Measurements from ENCODE around the gene TAGLN2.

TAGLN2 gene

GRCh38 chr1:159930216-159930615 lies 4.9 kb upstream of the TAGLN2 start:
- Histone ChIP-seq H3K9me3 (ENCODE audit: control insufficient read depth in 1 of 2, low read length in 2 of 2) (no peaks in the 10 kb centered on the region), H3K4me1 (ENCODE audit: control insufficient read depth in 1 of 2, insufficient read depth in 2 of 2, low read length in 2 of 2) (peaks cover 19 to 23% of the 10 kb centered on the region in 2 donors), H3K9ac (ENCODE audit: low read depth in 1 of 2, low read length in 2 of 2) (no peak overlapping the region), H3K27ac (ENCODE audit: low read depth, low read length) (no peak overlapping the region), H3K27me3 (ENCODE audit: control insufficient read depth in 1 of 2, insufficient read depth in 2 of 2, low read length in 2 of 2) (peaks cover 0 to 3% of the 10 kb centered on the region in 2 donors), H3K36me3 (ENCODE audit: control insufficient read depth in 1 of 2, insufficient read depth in 2 of 2, low read length in 2 of 2) (no peaks in the 10 kb centered on the region), H3K4me3 (ENCODE audit: low read depth in 1 of 2, low read length in 2 of 2) (no peak overlapping the region)

DNA sequence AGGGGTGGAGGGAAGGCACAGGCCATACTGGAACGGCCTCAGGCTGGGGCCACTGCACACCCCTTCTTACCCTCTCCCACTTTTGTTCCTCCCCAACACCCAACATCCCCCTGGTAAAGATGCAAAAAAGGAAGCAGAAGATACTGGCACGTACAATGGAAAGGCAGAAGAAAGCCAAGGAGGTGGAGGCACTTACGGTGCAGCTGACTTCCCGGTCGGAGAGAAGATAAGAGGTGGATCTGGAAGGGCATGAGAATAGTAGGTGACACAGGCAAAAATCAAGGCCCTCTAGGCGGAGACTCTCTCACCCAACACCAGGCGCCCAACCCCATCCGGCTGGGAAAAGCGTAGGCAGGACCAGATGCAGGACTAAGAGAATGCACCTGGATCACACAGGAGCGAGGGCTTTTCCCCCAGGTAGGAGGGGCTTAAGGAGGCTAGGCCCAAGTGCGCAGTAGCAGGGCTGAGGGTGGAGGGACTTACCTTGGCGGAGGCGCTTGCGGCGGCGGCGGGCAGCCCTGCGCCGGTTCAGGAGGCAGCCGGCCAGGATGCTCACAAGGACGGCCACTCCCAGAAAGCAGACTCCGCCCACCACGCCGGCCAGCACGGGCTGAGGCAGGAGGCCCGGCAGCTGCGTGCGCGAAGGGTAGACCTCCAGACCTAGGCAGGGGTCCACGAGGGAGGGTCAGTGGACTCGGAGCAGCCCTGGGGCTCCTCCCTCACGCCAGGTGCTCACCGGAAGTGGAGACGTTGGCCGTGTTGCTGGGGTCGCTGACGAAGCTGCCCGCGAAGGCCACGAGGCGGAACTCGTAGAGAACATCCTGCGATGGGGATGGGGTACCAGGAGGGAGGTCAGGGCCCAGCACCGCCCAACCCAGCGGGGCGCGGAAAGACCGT lies 4.1 kb upstream of the TAGLN2 start:
- Histone ChIP-seq H3K9me3 (ENCODE audit: control insufficient read depth in 1 of 2, low read length in 2 of 2) (no peaks in the 10 kb centered on the region), H3K9ac (ENCODE audit: low read depth in 1 of 2, low read length in 2 of 2) (no peak overlapping the region), H3K27ac (ENCODE audit: low read depth, low read length) (no peak overlapping the region)

GRCh38 chr1:159928491-159929050 lies 3.3 kb upstream of the TAGLN2 start:
- H3K4me1 ChIP-seq (ENCODE audit: control insufficient read depth in 1 of 2, insufficient read depth in 2 of 2, low read length in 2 of 2): peaks cover 19 to 26% of the 10 kb centered on the region in 2 donors
- H3K27me3 ChIP-seq (ENCODE audit: control insufficient read depth in 1 of 2, insufficient read depth in 2 of 2, low read length in 2 of 2): no peaks in the 10 kb centered on the region
- H3K9me3 ChIP-seq (ENCODE audit: control insufficient read depth in 1 of 2, low read length in 2 of 2): no peaks in the 10 kb centered on the region
- no peak overlapping the region for H3K27ac ChIP-seq (ENCODE audit: low read depth, low read length)
- H3K36me3 ChIP-seq (ENCODE audit: control insufficient read depth in 1 of 2, insufficient read depth in 2 of 2, low read length in 2 of 2): no peaks in the 10 kb centered on the region
- H3K4me3 ChIP-seq (ENCODE audit: low read depth in 1 of 2, low read length in 2 of 2): no peak overlapping the region
- H3K9ac ChIP-seq (ENCODE audit: low read depth in 1 of 2, low read length in 2 of 2): no peak overlapping the region

More for the DNA sequence above, 4.1 kb upstream of the TAGLN2 start:
- H3K36me3 ChIP-seq (ENCODE audit: control insufficient read depth in 1 of 2, insufficient read depth in 2 of 2, low read length in 2 of 2): no peaks in the 10 kb centered on the region
- no peak overlapping the region for H3K4me3 ChIP-seq (ENCODE audit: low read depth in 1 of 2, low read length in 2 of 2)
- no peaks in the 10 kb centered on the region for H3K27me3 ChIP-seq (ENCODE audit: control insufficient read depth in 1 of 2, insufficient read depth in 2 of 2, low read length in 2 of 2)
- H3K4me1 ChIP-seq (ENCODE audit: control insufficient read depth in 1 of 2, insufficient read depth in 2 of 2, low read length in 2 of 2): peaks cover 19 to 23% of the 10 kb centered on the region in 2 donors

DNA sequence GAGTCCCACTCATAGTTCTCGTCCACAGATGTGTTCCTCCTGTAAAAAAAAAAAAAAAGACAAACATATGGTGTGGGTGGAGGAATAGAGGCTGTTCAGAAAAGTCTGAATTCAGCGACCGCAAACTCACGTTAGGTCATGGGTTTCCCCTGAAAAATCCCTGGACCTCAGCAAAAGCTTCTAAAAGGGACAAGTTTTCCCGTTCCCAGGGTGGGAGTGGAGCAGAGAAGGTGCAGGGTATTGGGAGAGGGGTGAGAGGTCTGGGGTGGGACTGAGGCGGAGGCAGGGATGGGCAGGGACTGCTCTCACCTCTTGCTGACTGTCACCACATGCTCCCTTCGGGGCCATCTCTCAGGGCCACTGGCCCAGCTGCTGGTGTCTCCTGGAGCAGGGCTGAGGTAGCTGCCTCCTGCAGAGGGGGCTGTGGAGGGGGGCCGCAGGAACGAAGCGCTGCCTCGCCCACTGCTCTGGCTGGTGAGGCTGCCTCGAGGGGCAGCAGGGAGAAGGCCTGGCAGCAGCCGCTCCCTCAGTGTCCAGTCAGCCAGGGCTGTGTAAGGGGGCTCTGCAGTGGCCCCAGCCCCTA lies 2.6 kb upstream of the TAGLN2 start:
- H3K27ac ChIP-seq (ENCODE audit: low read depth, low read length): no peak overlapping the region
- H3K27me3 ChIP-seq (ENCODE audit: control insufficient read depth in 1 of 2, insufficient read depth in 2 of 2, low read length in 2 of 2): no peaks in the 10 kb centered on the region
- peaks cover 25 to 32% of the 10 kb centered on the region in 2 donors for H3K4me1 ChIP-seq (ENCODE audit: control insufficient read depth in 1 of 2, insufficient read depth in 2 of 2, low read length in 2 of 2)
- H3K36me3 ChIP-seq (ENCODE audit: control insufficient read depth in 1 of 2, insufficient read depth in 2 of 2, low read length in 2 of 2): no peaks in the 10 kb centered on the region
- H3K4me3 ChIP-seq (ENCODE audit: low read depth in 1 of 2, low read length in 2 of 2): no peak overlapping the region
- H3K9me3 ChIP-seq (ENCODE audit: control insufficient read depth in 1 of 2, low read length in 2 of 2): no peaks in the 10 kb centered on the region
- H3K9ac ChIP-seq (ENCODE audit: low read depth in 1 of 2, low read length in 2 of 2): no peak overlapping the region

- H3K9ac ChIP-seq (ENCODE audit: low read depth in 1 of 2, low read length in 2 of 2): no peak overlapping the region
- H3K4me3 ChIP-seq (ENCODE audit: low read depth in 1 of 2, low read length in 2 of 2): no peak overlapping the region
- H3K27me3 ChIP-seq (ENCODE audit: control insufficient read depth in 1 of 2, insufficient read depth in 2 of 2, low read length in 2 of 2): no peaks in the 10 kb centered on the region
- H3K36me3 ChIP-seq (ENCODE audit: control insufficient read depth in 1 of 2, insufficient read depth in 2 of 2, low read length in 2 of 2): no peaks in the 10 kb centered on the region
- no peak overlapping the region for H3K27ac ChIP-seq (ENCODE audit: low read depth, low read length)
- no peaks in the 10 kb centered on the region for H3K9me3 ChIP-seq (ENCODE audit: control insufficient read depth in 1 of 2, low read length in 2 of 2)
- H3K4me1 ChIP-seq (ENCODE audit: control insufficient read depth in 1 of 2, insufficient read depth in 2 of 2, low read length in 2 of 2): peaks cover 31 to 38% of the 10 kb centered on the region in 2 donors
Observed at GRCh38 chr1:159927211-159927848, 2.0 kb upstream of the TAGLN2 start.

DNA sequence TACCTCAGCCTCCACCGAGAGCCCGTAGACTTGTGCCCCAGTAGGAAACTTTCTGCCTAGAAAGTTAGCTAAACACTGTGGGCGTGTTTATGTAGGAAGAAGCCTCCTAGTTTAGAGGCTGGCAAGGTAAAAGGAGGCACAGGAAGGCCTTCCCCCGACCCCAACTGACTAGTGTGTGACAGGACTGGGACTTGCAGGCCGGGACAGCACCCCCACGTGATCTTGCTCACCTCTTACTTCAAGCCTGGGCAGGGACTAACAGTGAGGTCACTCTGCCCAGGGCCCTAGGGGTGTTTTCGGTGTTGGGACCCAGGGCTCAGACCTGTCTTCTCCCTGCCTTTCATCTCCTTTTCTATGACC lies 392 bp upstream of the TAGLN2 start:
- H3K27me3 ChIP-seq (ENCODE audit: control insufficient read depth in 1 of 2, insufficient read depth in 2 of 2, low read length in 2 of 2): no peaks in the 10 kb centered on the region
- peaks cover 48 to 54% of the 10 kb centered on the region in 2 donors for H3K4me1 ChIP-seq (ENCODE audit: control insufficient read depth in 1 of 2, insufficient read depth in 2 of 2, low read length in 2 of 2)
- peak overlapping the region; percentile 98 for H3K27ac ChIP-seq (ENCODE audit: low read depth, low read length)

GRCh38 chr1:159924025-159924790 lies 1.1 kb downstream of the TAGLN2 start:
- Histone ChIP-seq H3K4me1 (ENCODE audit: control insufficient read depth in 1 of 2, insufficient read depth in 2 of 2, low read length in 2 of 2) (peaks cover 56 to 62% of the 10 kb centered on the region in 2 donors), H3K27ac (ENCODE audit: low read depth, low read length) (peak overlapping the region; percentile 98), H3K36me3 (ENCODE audit: control insufficient read depth in 1 of 2, insufficient read depth in 2 of 2, low read length in 2 of 2) (peaks cover 15 to 20% of the 10 kb centered on the region in 2 donors), H3K27me3 (ENCODE audit: control insufficient read depth in 1 of 2, insufficient read depth in 2 of 2, low read length in 2 of 2) (no peaks in the 10 kb centered on the region), H3K9ac (ENCODE audit: low read depth in 1 of 2, low read length in 2 of 2) (peak overlapping the region; percentile 96 to 99), H3K9me3 (ENCODE audit: control insufficient read depth in 1 of 2, low read length in 2 of 2) (no peaks in the 10 kb centered on the region), H3K4me3 (ENCODE audit: low read depth in 1 of 2, low read length in 2 of 2) (peak overlapping the region; percentile 96 to 98)

More for the DNA sequence above, 392 bp upstream of the TAGLN2 start:
- H3K9ac ChIP-seq (ENCODE audit: low read depth in 1 of 2, low read length in 2 of 2): peak overlapping the region; percentile 96 to 99
- no peaks in the 10 kb centered on the region for H3K9me3 ChIP-seq (ENCODE audit: control insufficient read depth in 1 of 2, low read length in 2 of 2)
- peak overlapping the region; percentile 96 to 98 for H3K4me3 ChIP-seq (ENCODE audit: low read depth in 1 of 2, low read length in 2 of 2)
- peaks cover 3 to 5% of the 10 kb centered on the region in 2 donors for H3K36me3 ChIP-seq (ENCODE audit: control insufficient read depth in 1 of 2, insufficient read depth in 2 of 2, low read length in 2 of 2)

DNA sequence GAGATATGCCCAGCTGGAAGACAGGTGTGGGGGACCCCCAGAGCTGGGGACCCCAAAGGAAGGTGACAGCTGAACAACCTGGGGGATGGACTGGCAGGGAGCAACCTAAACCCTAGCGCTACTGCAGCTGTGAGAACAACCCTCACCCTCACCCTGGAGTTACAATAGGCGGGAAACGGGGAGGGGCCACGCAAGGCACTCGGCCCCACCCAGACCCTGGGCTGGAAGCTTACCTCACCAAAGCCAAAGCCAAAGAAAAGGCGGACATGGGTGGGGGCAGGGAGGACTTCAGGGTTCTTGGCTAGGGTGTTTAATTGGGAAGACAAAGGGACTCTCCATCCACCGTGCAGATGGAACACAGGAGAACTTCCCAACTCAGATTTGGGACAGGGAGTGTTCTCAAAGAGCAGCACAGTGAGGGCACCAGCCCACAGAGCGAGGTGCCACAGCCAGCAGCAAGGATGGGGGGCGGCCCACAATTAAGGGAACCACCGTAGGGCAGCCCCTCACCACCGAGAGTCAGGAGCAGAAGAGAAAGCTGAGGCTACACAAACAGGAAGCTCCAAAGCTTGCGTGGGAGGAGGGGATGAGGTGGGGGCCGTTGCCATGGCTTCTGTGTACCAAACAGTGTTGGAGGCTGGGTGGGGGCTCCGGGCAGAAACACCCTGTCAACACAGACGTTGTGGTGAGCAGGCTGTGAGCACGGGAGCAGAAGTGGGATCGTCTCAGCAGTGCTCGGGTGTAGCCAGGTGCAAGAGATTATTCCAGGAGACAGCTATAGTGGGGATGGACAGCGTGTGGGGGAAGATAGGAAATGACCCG lies 1.9 kb downstream of the TAGLN2 start:
- peak overlapping the region; percentile 96 to 98 for H3K4me3 ChIP-seq (ENCODE audit: low read depth in 1 of 2, low read length in 2 of 2)
- H3K4me1 ChIP-seq (ENCODE audit: control insufficient read depth in 1 of 2, insufficient read depth in 2 of 2, low read length in 2 of 2): peaks cover 63 to 70% of the 10 kb centered on the region in 2 donors
- no peaks in the 10 kb centered on the region for H3K9me3 ChIP-seq (ENCODE audit: control insufficient read depth in 1 of 2, low read length in 2 of 2)
- peak overlapping the region; percentile 96 to 99 for H3K9ac ChIP-seq (ENCODE audit: low read depth in 1 of 2, low read length in 2 of 2)
- peaks cover 21 to 27% of the 10 kb centered on the region in 2 donors for H3K36me3 ChIP-seq (ENCODE audit: control insufficient read depth in 1 of 2, insufficient read depth in 2 of 2, low read length in 2 of 2)
- peak overlapping the region; percentile 98 for H3K27ac ChIP-seq (ENCODE audit: low read depth, low read length)
- H3K27me3 ChIP-seq (ENCODE audit: control insufficient read depth in 1 of 2, insufficient read depth in 2 of 2, low read length in 2 of 2): no peaks in the 10 kb centered on the region
